Stimulated activated naive CD8-positive, alpha-beta T cell treated with anti-CD3 and anti-CD28 coated beads, Interleukin-15, Interleukin-2, amounts not matched to agents 100 U/mL and 50 U/mL, for 24 hours (primary cell): ENCODE data around the gene ARRB1.
"Not testable (repeated sequence)": the region's sequence is repeated elsewhere in the genome, so short reads cannot be mapped to it uniquely, and the experiment has no call there.

Experiments
- ATAC-seq: fragments of 150-1000 bp; cut with Tn5 transposase; one replicate; pipeline ENCODE4 v1.10.0; 2021
- DNase-seq: peaks from one replicate; pipeline ENCODE4 v3.0.0; 2021

The ARRB1 gene

DNA sequence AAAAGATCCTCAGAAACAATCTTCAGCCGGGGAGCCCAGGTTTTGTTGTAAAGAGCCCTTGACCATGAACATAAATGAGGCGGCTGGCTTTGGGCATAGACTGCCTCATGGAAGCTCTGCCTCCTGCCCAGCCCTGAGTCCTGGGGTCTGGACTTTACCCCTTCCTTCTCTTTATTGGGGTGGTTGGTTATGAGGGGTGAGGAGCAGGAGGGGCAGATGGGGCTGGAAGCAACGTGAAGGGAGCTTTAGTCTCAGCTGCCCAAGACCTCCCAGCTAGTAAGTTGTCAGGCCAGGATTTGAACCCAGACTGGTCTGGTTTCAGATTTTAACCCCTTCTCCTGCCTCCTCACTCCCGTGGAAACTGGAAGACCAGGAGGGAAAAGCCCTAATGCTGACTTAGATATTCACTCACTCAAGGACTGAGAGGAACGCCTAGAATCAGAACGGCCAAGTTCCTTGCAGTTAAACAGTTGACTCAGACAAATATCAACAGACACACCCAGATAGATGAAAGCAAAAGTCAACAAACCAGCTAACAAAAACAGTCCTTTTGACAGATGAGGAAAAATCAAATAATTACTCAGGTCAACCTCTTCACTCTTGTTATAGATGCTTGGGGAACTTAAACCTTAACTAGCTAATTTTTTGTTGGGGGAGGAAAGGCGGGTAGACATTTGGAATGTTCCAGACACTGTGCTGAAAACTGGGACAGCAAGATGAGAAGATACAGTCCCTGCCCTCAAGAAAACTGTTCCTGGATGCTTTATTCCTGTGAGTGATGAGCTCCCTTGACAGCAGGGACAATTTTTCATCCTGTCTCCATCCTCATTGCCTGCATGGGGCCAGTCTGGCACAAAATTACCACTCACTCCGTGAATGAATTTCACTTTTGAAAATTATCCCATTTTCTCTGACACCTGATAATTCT lies 20.8 kb upstream of the ARRB1 start:
- no peak for DNase-seq
- no peak for ATAC-seq

- peak; percentile 32 for ATAC-seq
Measured at GRCh38 chr11:75369560-75370255, 18.2 kb upstream of the ARRB1 start.

GRCh38 chr11:75366826-75367225 lies 15.4 kb upstream of the ARRB1 start:
- DNase-seq, ATAC-seq: not testable (repeated sequence)

More at GRCh38 chr11:75369560-75370255, 18.2 kb upstream of the ARRB1 start:
- no peak for DNase-seq

- DNase-seq, result no peak
- no peak for ATAC-seq
Measured at GRCh38 chr11:75365711-75366181, 14.3 kb upstream of the ARRB1 start.

GRCh38 chr11:75362285-75362684 lies 10.8 kb upstream of the ARRB1 start:
- ATAC-seq, result not testable (repeated sequence)

GRCh38 chr11:75356613-75357012 lies 5.2 kb upstream of the ARRB1 start:
- ATAC-seq (no peak), DNase-seq (no peak)

More at GRCh38 chr11:75362285-75362684, 10.8 kb upstream of the ARRB1 start:
- not testable (repeated sequence) for DNase-seq

- no peak for DNase-seq
- ATAC-seq, result no peak
Measured at GRCh38 chr11:75355051-75355450, 3.6 kb upstream of the ARRB1 start.

- DNase-seq (no peak), ATAC-seq (no peak)
Measured at GRCh38 chr11:75352588-75353206, 1.2 kb upstream of the ARRB1 start.

DNA sequence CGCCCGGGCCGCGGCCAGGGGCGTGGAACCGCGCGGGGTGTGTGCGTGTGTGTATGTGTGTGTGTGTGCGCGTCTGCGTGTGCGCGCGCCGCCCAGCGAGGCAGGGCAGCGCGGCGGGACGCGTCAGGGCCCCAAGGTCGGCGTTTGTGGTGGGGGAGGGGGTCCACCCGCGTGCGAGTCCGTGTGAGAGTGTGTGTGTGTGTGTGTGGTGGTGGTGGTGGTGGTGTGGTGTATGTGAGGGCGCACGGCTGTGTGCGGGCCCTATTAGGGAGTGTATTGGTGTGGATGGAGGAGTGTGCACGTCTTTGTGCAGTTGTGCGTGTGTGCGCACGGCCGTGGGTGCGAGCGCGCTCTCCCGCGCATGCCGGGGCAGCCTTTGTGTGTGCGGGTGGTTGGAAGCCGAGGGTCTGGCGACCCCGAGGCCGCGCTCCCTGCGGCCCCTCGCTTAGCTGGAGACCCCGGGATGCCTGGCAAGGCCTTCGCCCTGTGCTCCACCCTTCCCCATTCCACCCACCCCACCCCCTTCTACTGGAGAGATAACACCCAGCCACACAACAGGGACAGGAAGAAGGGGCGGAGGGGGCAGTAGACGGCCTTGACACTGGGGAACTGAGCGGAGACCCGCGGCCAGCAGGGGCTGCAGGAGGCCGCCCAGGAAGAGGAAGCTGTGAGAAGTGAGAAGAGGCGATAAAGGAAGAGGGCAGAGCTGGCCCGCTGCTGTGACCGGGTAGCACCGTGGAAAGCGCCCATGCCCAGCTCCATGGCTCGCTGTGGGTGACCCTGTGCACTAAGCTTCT lies 528 bp upstream of the ARRB1 start:
- DNase-seq, result peak; percentile 51
- ATAC-seq, result peak; percentile 59

- DNase-seq, result peak; percentile 56
- ATAC-seq, result peak; percentile 40
Measured at GRCh38 chr11:75350743-75351540, 519 bp downstream of the ARRB1 start.

- ATAC-seq (no peak), DNase-seq (no peak)
Measured at GRCh38 chr11:75350122-75350742, 1.2 kb downstream of the ARRB1 start.

- ATAC-seq, result no peak
- no peak for DNase-seq
Measured at GRCh38 chr11:75349521-75350116, 1.8 kb downstream of the ARRB1 start.

GRCh38 chr11:75347781-75348566 lies 3.5 kb downstream of the ARRB1 start:
- ATAC-seq, result no peak

DNA sequence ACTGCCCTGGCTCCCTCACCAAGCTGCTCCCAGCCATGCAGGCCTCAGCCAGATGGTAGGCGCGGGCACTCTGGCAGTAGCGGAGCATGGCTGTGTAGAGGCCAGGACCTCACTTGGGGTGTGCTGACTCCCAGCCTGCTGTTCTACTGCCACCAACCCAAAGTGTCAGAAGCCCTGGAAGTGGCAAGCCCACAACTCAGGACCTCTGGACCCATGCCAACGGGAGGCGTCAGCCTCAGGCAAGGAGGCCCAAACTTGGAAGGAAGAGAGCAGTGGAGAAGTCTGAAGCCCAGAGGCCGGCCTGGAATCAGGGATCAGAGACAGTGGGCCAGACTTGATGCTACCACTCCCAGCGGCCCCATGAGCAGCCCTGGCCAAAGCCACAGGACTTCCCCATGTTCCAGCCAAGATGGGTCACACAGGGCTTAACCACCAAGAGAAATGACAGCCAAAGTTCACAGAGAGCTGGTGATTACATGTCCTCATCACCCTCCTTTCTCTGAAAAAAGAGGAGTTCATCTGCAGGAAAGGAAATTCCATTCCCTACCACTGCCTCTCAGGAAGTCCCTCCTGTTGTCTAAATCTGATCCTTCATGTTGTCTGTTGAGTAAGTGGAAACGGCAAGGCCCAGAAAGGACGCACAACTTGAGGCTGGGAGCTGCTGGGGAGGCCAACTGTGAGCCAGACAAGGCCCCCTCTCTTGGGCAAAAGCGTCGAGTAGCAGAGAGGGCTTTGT lies 4.4 kb downstream of the ARRB1 start:
- no peak for ATAC-seq
- DNase-seq, result no peak

More at GRCh38 chr11:75347781-75348566, 3.5 kb downstream of the ARRB1 start:
- DNase-seq, result no peak

DNA sequence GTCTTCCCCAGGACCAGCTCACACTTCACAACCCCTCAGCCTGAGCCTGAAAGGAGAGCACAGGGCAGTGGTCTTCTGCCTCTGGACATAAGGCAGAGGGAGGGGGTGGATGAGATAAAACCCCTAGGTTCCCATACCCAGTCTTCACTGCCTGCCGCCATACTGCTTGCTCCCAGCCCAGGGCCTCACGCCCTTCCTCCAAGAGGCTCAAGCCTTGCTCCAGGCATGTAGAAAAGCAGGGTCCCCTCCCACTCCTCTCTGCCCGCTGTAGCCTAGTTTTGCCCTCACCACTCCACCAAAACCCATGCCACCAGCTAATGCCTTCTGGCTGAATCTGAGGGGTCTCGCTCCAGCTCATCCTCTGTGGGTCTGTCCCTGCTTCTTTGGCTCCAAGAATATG lies 5.2 kb downstream of the ARRB1 start:
- DNase-seq (no peak), ATAC-seq (no peak)

- DNase-seq, result no peak
- peak; percentile 17 for ATAC-seq
Measured at GRCh38 chr11:75345455-75346160, 5.9 kb downstream of the ARRB1 start.

DNA sequence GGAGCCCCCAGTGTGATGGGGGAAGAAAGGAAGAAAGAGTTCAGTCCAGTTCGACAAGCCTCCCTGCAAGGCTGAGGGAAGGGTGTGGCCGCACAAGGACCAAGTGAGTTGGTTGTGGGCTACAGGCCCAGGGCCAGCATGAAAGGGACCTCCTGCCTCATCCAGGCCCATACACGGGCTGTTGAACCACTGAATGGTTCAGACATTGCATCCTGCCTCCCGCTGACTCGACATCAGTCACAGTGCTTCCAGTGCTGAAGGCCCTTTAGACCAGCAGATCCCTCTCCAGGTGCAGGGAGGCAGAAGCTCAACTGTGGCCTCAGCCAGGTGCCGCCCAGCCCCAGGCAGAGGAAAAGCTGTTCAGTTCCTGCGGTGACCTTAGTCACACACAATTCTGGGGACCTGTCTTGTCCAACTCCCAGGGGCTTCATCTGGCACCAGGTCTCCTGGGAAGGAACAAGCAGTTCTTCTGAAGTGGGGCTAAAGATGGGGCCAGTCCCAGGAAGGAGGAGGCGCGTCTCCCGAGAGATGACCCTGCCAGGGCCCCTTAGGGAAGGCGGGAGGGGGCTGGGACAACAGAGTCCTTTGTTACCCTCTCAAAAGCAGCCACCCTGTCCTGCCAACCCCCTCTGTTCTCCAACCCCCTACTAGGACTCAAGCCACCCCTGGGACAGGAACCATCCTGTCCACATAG lies 6.6 kb downstream of the ARRB1 start:
- ATAC-seq, result no peak

More for the DNA sequence above, 6.6 kb downstream of the ARRB1 start:
- DNase-seq, result no peak
